CD4-positive, alpha-beta T cell treated with Interleukin-10 for 1 hour (primary cell): ENCODE results near the gene DECR2.
A peak's percentile ranks its signal among the peaks of the same experiment; 100 is the strongest.
"Not testable (repeated sequence)": the region's sequence is repeated elsewhere in the genome, so short reads cannot be mapped to it uniquely, and the experiment has no call there.

ENCODE experiments used
- DNase-seq: peaks from one replicate; pipeline ENCODE4 v3.0.0-alpha.2; 2020

The DECR2 gene

DNA sequence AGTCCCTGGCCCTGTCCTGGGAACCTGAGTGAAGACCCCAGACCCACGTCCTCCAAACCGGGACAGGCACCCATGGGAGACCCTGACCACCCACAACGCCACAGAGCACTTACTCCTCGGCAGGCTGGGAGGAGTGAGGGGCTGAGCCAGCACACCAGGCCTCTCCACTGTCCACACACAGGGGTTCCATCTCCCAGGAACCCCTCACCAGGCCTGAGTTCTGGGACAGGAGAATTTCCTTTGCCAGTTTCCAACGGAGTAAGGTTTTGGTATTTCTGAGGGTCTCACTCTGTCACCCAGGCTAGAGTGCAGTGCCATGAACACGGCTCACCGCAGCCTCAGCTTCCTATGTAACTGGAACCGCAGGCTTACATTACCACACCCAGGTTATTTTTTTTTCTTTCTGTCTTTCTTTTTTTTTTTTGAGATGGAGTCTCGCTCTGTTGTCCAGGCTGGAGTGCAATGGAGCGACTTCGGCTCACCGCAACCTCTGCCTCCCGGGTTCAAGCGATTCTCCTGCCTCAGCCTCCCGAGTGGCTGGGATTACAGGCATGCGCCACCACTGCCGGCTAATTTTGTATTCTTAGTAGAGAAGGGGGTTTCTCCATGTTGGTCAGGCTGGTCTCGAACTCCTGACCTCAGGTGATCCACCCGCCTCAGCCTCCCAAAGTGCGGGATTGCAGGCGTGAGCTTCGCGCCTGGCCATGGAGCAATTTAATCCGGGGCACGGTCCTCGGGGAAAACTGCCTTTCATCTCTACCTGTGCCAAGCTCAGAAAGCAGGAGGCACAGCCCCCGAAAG, 21.5 kb upstream of the DECR2 start:
- peak; percentile 39 for DNase-seq

DNA sequence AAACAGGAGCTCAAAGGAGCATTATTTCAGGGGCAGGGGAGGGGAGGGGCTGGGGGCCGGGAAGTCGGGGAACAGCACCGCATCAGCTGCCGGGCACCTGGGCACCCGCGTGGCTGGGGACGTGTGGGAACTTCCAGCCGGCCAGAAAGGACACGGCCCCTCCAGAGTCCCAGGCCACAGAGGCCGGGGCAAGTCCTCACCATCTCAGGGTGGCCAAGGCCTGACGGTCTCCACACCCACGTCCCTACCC, 21.0 kb upstream of the DECR2 start:
- DNase-seq, result no peak

DNA sequence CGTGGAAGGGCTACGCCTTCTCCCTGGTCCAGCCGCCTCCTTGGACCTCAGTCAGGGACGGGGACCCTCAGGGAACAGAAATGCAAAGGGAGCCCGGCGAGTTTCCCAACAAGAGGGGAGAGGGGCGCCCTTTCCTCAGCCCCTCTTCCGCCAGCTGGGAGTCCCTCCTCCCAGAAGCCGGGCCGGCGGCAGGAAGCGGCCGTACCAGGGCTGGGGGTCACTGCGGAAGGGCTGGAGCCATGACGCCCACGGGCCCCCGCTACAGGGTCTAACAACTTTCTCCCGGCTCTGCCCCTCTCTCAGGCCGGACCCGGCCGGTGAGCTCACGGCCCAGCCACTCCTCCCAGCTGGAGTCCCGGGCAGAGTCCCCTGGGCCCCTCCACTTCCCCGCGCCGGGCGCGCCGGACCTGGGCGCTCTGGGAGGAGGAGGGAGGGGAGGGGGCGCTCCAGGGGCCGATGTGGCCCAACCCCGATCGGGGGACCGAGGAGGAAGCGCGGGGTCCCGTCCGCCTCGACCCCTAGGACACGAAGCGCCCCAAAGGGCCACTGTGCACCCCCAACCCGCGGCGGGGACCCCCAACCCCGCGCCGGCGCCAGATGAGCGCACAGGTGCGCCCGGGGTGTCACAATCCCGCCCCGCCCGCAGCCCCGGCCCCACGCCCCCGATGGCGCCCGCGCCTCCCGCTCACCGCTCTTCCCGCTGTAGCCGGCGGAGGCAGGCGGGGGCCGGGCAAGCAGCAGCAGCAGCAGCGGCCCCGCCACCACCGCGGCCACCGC, 20.5 kb upstream of the DECR2 start:
- no peak for DNase-seq

DNA sequence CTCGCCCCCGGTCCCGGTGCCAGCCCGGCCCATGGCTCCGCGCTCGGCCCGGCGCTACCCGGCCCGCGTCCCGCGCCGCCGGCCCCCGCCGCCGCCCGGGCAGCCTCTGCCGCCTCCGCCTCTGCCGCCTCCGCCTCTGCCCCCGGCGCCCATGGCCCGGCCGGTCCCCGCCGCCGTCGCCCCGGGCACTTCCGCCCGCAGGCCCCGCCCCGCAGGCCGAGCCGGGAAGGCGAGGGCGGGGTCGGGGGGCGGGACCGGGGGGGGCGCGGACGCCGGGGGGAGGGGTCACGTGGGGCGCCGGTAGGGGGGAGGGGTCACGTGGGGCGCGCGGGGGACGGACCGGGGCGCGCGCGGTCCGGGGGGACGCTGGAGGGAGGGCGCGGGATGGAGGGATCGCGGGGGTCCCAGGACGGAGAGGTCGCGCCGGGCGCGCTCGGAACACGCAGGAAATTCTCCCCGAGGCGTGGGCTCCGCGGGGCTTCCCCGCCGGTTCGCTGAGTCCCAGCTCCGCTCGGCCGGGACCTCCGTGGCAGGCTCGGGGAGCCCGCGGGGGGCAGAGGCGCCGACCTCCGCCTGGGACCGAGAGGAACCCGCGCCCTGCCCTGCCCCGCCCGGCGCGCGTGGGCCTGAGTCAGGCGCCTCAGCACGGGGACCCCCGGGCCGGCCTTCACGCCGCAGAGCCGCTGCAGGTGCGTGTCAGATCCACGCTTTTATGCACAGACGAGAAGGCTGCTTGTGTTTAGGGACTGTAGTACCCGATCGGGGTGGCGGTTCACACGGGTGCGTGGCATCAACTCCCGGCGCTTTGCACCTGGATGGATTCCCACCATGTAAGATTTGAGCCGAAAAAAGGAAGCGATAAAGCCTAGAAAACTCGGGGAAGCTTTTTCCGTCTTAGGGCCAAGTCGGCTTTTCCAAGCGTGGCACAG, 19.6 kb upstream of the DECR2 start, which contains the start of gene PGAP6:
TSS of gene PGAP6 (minus strand) at position 190 of the 929 bp plus-strand sequence. CDS start at position 33, 157 bp downstream.
- DNase-seq, result peak; percentile 74

DNA sequence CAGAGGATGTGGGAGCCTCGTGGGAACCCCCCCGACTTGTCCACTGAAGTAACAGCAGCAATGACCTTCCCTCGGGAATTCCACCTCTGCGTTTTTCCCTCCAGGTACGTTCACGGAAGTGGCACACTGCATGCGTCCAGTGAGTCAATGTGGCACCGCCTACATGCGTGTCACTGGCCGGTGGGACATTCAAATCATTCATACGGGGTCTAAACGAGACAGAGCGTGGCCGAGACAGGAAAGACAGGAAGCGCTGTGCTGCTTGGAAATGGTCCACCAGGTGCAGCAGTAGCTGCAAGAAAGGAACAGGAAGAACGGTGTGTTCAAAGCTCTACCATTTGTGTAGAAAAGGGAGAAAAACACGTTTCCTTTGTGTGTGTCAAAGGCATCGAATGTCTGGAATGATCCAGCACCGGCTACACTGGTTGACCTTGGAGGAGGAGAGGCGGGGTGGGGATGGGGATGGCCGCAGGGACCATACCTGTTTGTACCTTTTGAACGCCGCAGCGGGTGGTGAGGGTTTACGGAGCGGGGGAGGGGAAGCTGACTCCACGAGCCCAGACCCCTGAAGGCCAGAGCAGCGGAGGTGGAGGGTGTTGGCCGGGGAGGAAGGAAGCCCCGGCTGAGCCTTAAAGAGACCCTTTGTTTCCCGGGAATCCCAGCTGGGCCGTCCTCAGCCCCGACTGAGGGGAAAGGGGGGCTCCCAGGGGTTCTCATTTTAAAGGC, 18.2 kb upstream of the DECR2 start:
- DNase-seq, result peak; percentile 50

DNA sequence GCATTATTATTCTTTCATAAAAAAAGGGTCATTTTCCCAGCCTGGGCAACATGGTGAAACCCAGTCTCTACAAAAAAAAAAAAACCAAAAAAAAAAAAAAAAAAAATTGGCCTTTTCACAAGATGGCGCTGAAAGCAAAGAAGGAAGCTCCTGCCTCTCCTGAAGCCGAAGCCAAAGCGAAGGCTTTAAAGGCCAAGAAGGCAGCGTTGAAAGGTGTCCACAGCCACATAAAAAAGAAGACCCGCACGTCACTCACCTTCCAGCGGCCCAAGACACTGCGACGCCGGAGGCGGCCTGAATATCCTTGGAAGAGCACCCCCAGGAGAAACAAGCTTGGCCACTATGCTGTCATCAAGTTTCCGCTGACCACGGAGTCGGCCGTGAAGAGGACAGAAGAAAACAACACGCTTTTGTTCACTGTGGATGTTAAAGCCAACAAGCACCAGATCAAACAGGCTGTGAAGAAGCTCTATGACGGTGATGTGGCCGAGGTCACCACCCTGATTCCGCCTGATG, 15.0 kb upstream of the DECR2 start:
- no peak for DNase-seq

DNA sequence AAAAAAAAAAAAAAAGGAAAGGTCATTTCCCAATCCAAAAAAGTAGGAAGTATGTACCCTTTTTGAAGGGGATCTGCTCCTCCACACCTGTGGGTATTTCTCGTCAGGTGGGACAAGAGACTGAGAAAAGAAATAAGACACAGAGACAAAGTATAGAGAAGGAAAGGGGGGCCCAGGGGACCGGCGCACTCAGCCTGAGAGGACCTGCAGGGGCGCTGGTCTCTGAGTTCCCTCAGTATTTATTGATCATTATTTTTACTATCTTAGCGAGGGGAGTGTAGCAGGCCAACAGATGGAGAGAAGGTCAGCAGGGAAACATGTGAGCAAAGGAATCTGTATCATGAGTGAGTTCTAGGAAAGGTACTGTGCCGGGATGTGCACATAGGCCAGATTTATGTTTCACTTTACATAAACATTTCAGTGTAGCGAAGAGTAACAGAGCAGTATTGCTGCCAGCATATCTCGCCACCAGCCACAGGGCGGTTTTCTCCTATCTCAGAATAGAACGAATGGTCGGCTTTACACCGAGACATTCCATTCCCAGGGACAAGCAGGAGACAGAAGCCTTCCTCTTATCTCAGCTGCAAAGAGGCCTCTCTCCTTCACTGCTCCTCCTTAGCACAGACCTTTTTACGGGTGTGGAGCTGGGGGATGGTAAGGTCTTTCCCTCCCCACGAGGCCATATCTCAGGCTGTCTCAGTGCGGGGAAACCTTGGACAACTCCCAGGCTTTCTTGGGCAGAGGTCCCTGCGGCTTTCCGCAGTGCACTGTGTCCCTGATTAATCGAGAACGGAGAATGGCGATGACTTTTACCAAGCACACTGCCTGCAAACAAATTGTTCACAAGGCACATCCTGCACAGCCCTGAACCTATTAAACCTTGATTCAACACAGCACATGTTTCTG, 13.7 kb upstream of the DECR2 start:
- not testable (repeated sequence) for DNase-seq

DNA sequence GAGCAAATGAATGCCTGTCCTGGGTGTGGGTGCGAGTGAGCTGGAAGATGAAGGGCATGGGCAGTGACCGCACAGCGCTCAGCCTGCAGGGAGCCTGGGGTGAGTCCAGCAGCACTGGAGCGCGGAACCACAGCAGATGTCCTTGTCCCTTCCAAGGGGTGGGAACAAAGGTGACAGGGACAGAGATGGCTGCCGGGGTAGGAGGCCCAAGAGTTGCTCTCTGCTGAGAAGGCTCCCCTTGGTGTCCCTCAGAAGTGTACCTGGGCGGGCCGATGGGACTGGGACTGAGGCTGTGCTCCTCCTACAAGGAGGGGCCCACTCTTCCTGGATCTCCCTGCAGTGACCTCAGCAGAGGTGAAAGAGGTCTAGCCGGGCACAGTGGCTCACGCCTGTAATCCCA, 12.3 kb upstream of the DECR2 start:
- no peak for DNase-seq

DNA sequence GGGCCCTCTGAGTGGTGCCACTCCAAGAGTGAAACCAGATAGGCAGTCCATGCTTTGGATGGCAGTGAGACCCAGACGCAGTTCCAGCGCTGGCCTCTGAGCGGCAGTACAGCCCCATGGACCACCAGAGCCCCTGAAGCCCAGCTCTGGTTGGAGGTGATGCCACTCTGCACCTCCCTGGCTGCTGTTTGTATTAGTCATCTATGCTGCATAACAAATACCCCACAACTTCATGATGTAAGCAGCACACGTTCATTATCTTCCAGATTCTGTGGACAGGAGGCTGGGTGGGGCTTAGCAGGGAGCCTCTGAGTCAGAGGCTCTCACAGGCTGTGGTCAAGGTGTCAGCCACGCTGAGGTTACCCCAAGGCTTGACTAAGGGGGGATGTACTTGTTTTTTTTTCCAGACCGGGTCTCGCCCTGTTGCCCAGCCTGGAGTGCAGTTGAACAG, 9.8 kb upstream of the DECR2 start:
- peak; percentile 78 for DNase-seq

DNA sequence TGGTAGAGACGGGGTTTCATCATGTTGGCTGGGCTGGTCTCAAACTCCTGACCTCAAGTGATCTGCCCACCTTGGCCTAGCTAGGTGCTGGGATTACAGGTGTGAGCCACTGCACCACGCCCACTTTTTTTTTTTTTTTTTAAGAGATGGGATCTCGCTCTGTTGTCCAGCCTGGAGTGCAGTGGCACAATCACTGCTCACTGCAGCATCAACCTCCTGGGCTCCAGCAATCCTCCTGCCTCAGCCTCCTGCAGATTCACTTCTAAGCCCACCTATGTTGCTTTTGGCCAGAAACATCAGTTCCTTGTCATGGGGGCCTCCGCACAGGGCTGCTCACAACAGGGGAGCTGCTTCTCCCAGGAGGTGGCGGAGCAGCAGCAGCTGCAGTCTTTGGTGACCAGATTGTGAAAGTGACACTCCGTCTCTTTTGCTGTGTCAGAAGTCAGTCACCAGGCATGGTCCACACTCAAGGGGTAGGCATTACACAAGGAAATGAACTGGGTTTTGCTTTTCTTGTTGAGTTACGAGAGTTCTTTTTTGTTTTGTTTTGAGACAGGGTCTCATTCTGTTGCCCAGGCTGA, 9.1 kb upstream of the DECR2 start:
- no peak for DNase-seq

DNA sequence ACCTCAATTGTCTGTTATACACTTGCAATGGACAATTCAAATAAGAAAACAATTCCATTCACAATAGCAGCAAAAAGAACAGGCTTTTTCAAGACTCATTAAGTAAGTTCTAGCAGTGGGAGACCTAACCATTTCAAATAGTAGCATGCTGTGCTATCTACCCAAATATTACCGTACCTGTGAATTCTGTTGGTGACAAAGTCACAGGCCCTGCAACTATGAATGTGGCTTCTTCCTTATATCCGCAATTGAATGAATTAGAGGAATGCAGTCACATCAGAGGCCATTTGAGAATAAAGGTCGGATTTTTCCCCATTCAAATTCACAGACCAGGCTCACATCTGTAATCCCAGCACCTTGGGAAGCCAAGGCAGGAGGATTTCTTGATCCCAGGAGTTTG, 5.5 kb upstream of the DECR2 start:
- DNase-seq, result no peak

DNA sequence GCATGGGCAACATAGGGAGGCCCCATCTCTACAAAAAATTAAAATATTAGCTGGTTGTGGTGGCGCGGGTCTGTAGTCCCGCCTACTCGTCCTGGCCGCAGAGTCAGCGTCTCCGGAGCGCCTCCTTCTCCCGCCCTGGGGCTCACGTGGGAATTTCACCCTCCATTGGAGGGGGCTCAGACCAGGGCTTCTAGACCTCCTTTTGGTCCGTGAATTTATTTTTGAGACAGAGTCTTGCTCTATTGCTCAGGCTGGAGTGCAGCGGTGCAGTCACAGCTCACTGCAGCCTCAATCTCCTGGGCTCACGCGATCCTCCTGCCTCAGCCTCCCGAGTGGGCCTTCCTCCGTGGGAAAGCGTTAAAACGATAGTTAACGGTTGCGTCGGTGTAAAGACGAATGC, 5.1 kb upstream of the DECR2 start:
- peak; percentile 12 for DNase-seq

DNA sequence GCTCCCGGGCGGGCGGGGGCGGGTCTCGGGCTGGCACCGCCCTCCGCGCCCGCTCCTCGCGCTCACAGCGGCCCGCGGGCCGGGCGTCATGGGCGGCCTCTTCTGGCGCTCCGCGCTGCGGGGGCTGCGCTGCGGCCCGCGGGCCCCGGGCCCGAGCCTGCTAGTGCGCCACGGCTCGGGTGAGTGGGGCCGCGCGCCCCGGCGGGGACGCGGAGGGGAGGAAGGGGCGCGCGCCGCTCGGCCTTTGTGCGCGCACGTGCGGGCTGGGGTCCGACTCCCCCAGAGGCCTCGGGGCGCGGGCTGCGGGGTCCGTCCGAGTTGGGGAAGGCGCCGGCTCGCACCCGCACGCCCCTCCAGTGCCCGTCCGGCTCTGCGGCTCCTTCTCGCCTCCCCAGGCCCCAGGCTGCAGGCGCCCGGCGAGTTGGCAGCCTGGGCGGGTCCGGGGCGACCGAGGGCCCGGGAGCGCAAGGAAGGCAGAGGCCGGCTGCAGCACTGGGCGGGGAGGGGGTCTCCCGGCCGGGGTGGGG, 4.5 kb upstream of the DECR2 start, which contains the start of gene NME4:
TSS of gene NME4 (plus strand) at position 65 of the 527 bp plus-strand sequence. CDS start at position 89, 24 bp downstream.
- DNase-seq, result peak; percentile 19

DNA sequence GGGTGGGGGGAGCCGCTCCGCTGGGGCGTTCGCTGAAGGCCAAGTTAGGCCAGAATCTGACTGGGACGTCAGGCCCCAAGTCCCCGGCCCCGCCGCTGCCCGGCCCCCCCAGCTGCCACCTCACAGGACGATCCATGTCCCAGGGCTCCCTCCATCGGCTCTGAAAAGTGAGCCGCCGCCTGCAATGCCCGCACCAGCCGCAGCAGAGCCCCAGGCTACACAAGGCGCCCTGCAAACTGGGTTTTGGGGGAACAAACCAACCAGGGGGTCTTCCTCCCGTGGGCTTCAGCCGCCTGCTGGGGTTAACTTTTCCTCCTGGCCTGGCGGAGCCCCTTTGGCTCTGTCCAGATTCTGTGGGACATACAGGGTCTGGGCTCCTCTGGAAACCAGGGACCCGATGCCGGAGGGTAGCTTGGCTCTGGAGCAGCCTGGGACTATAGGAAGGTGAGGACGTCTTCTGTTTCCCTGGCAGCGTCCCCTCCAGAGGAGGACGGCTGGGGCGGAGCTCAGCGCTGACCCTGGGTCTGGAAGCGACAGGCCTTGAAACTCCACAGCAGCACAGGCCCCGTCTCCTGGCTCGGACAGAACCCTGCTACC, 3.9 kb upstream of the DECR2 start:
- peak; percentile 26 for DNase-seq

DNA sequence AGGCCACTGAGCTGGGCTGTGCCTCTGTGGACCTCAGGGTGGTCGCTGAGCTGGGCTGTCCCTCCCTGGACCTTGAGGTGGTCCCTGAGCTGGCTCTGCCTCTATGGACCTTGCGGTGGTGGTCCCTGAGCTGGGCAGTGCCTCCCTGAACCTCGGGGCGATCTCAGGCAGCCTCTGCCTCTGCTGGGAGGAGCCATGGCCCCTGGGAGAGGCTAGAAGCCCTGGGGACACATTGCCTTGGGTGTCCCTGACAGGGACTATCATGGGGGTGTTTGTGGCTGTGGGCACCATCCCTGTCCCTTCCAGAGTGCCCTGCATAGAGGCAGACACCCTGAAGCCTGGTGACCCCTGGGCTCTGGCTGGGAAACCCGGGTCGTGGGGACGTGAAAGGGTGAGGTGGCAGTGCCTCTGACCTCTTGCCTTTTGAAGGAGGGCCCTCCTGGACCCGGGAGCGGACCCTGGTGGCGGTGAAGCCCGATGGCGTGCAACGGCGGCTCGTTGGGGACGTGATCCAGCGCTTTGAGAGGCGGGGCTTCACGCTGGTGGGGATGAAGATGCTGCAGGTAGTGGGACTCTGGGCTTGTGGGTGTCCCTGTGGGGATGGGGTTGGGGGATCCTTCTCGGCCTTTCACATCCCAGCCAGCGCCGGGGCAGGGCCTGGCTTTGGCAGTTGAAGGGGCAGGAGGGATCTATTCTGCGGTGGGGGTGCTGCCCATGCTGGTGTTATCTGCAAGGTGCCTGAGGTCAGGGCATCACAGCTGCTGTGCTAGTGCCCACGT, 2.9 kb upstream of the DECR2 start:
- DNase-seq, result no peak

DNA sequence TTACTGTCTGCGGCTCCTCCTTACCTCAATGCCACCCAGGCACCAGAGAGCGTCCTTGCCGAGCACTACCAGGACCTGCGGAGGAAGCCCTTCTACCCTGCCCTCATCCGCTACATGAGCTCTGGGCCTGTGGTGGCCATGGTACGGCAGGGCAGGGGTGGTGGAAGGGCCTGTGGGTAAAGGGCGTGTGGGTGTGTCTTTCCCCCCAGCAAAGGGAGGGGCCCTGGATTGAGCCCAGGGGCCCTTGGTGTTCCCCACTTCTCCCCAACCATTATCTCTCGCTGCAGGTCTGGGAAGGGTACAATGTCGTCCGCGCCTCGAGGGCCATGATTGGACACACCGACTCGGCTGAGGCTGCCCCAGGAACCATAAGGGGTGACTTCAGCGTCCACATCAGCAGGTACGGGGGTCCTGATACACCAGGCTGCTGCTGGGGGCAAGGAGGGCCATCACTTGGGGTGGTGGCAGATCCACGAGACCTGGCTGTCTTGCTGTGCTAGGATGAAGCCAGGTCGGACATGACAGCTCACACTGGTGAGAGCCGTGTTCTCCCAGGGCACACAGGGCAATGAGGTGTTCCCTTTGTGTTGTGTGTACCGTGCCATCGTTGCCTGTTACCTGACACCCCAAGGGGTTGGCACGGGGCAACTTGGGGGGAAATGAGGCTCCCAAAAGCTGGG, 2.2 kb upstream of the DECR2 start:
- DNase-seq, result no peak

DNA sequence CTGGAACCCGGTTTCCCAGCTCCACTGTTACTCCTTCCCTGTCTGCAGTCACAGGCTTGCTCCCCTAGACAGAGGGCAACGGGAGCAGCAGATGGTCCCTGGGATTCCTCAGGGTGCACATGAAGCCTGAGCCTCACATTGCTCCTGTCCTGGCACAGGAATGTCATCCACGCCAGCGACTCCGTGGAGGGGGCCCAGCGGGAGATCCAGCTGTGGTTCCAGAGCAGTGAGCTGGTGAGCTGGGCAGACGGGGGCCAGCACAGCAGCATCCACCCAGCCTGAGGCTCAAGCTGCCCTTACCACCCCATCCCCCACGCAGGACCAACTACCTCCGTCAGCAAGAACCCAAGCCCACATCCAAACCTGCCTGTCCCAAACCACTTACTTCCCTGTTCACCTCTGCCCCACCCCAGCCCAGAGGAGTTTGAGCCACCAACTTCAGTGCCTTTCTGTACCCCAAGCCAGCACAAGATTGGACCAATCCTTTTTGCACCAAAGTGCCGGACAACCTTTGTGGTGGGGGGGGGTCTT, 1.6 kb upstream of the DECR2 start:
- DNase-seq, result no peak

DNA sequence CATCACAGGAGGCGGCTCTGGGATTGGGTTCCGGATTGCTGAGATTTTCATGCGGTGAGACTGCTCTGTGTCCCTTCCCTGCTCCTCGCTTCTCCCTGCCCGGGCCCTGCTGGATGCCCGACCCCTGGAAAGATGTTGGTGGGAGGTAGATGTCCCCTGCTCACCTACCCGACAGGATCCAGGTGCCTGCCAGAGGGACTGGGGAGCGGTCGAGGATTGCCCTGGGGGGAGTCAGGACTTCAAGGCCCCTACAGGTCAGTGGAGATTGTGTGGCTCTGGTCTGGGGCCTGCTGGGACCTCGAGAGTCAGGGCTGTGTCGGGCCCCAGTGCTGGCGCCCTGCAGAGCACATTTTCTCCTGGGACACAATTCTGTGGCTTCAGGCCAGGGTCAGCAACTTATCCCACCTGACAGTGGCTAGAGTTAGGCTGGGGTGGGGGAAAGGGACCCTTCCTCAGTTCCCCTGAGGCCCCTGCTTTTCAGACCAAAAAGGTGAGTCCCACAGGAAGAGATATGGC, 3.3 kb downstream of the DECR2 start:
- no peak for DNase-seq
